NB4 (cell line): ENCODE data around the gene HIGD1A.

Experiments
- DNase-seq: peaks from one replicate; pipeline ENCODE4 v3.0.0; 2010; ENCODE audit warnings: low read depth
- H3K4me3 ChIP-seq: one replicate; pipeline ENCODE4 v1.5.1; 2011; ENCODE audit warnings: mild to moderate bottlenecking, low read depth, low read length, moderate library complexity
- MYC ChIP-seq: IDR thresholded peaks from 2 replicates; pipeline ENCODE4 v1.6.1; 2011; ENCODE audit warnings: low read depth, low read length
- POLR2A ChIP-seq: IDR thresholded peaks from 2 replicates; pipeline ENCODE4 v1.6.1; 2011; ENCODE audit warnings: mild to moderate bottlenecking; ENCODE audit not compliant: insufficient read length; ENCODE audit errors: extremely low read depth
- TF ChIP-seq, protein P1 (sequence below): IDR thresholded peaks from one replicate; pipeline ENCODE4 v1.5.1; 2012; ENCODE audit warnings: low read depth, low read length
- TF ChIP-seq, protein P2 (sequence below): IDR thresholded peaks from 2 replicates; pipeline ENCODE4 v1.6.1; 2011; ENCODE audit warnings: low read depth, low read length

The HIGD1A gene

DNA sequence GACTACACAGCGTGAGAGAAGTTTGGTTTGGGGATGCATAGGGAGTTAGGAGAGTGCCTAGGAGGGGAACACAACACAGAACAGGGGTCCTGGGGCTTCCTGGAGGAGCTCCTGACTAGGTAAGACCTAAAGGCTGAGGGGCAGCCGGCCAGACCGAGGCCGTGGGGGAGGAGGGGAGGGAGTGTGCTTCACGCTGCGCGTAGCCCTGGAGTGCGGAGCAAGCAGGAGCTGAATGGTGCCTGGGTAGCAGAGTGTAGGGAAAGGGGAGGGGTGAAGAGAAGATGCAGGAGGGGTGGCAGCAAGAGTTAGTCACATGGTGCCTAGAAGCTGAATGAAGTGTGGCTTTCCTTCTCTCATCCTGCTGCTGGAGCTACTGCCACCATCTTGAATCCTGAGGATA lies 69.3 kb downstream of the HIGD1A start:
- DNase-seq: no peak
- H3K4me3 ChIP-seq: no peak overlapping the region
- TF ChIP-seq POLR2A: no peak
- TF ChIP-seq, protein P1, sequence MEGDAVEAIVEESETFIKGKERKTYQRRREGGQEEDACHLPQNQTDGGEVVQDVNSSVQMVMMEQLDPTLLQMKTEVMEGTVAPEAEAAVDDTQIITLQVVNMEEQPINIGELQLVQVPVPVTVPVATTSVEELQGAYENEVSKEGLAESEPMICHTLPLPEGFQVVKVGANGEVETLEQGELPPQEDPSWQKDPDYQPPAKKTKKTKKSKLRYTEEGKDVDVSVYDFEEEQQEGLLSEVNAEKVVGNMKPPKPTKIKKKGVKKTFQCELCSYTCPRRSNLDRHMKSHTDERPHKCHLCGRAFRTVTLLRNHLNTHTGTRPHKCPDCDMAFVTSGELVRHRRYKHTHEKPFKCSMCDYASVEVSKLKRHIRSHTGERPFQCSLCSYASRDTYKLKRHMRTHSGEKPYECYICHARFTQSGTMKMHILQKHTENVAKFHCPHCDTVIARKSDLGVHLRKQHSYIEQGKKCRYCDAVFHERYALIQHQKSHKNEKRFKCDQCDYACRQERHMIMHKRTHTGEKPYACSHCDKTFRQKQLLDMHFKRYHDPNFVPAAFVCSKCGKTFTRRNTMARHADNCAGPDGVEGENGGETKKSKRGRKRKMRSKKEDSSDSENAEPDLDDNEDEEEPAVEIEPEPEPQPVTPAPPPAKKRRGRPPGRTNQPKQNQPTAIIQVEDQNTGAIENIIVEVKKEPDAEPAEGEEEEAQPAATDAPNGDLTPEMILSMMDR: no peak

DNA sequence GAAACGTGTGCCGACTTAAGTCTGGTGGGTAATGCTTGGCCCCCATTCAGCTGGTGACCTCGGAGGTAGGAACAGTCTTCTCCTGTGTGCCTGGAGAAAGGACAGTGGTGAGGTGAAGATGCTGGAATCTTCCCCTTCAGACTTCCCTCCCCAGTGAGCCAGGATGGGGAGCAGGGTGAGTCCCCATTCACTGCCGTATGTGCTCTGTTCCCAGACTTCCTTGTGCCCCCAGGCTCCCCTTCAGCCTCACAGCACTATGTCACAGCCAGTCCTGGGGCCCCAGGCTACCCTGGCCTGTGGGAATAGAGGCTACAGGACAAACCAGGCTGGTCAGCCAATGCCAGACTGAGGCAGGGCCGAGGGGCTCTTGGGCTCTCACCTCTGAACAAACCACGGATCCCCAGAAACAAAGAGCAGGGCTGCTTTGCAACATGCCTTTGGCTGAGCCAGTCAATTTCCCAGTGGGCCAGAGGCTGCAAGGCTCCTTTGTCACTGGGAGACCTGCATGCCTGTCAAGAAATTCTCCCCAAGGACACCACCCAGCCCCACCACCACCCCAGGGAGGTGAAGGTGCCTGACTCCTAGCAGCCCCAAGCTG lies 69.9 kb downstream of the HIGD1A start:
- H3K4me3 ChIP-seq: no peak overlapping the region
- DNase-seq: no peak
- TF ChIP-seq POLR2A (no peak), MYC (no peak)
- TF ChIP-seq, protein P2, sequence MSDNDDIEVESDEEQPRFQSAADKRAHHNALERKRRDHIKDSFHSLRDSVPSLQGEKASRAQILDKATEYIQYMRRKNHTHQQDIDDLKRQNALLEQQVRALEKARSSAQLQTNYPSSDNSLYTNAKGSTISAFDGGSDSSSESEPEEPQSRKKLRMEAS: no peak
- TF ChIP-seq, protein P1: no peak

- DNase-seq: no peak
- H3K4me3 ChIP-seq: no peak overlapping the region
- TF ChIP-seq MYC: no peak
- TF ChIP-seq POLR2A: no peak
Measured at GRCh38 chr3:42733501-42734262, 70.6 kb downstream of the HIGD1A start.
